Measurements from ENCODE around the gene UMPS. TPM values are rescaled to one million over a fixed set of nuclear protein-coding genes. Genes with fewer than 3 reads are reported as not detected.
A peak's percentile ranks its signal among the peaks of the same experiment; 100 is the strongest.

Gene UMPS
- total and polyA plus RNA-seq, 2 experiments from 2014 or later: 44.1 to 48.8 TPM

- TF ChIP-seq CREB1 (CRISPR knock-in tag; IDR thresholded peaks at IDR 0.05; ENCODE audit: low read depth) (no peak), JUNB (IDR thresholded peaks at IDR 0.05; ENCODE audit: unreplicated experiment) (no peak), ETS1 (IDR thresholded peaks at IDR 0.05) (no peak), REST (IDR thresholded peaks at IDR 0.05; ENCODE audit: unreplicated experiment) (no peak), CTCF (conservative IDR thresholded peaks at IDR 0.05; ENCODE audit: low read depth in 2 of 2) (no peak), ZNF114 (CRISPR knock-in tag; IDR thresholded peaks at IDR 0.05) (no peak), STAT1 (IDR thresholded peaks at IDR 0.05; ENCODE audit: unreplicated experiment) (no peak), POLR2AphosphoS5 (IDR thresholded peaks at IDR 0.05; ENCODE audit: low read depth) (no peak), EZH2 (IDR thresholded peaks at IDR 0.05; ENCODE audit: low read depth, unreplicated experiment) (no peak)
These were observed 44.1 kb upstream of the UMPS start (continued) for GRCh38 chr3:124686028-124686670.

- H3K27ac Mint-ChIP-seq: no peak overlapping the region
- ATAC-seq: peak; percentile 92
- H3K27me3 Mint-ChIP-seq (ENCODE audit: insufficient read depth, low read depth, poor library complexity): peaks cover 5% of the 10 kb centered on the region
- TF ChIP-seq JUNB (IDR thresholded peaks at IDR 0.05; ENCODE audit: unreplicated experiment): no peak
- TF ChIP-seq STAT1 (IDR thresholded peaks at IDR 0.05; ENCODE audit: unreplicated experiment): no peak
- TF ChIP-seq POLR2AphosphoS5 (IDR thresholded peaks at IDR 0.05; ENCODE audit: low read depth): no peak
- TF ChIP-seq CREB1 (CRISPR knock-in tag; IDR thresholded peaks at IDR 0.05; ENCODE audit: low read depth): no peak
- no peak for TF ChIP-seq ZNF462 (CRISPR knock-in tag; IDR thresholded peaks at IDR 0.05)
These were observed 41.4 kb upstream of the UMPS start for GRCh38 chr3:124688581-124689454.

More at GRCh38 chr3:124688581-124689454, 41.4 kb upstream of the UMPS start:
- Histone ChIP-seq H3K9me2 (ENCODE audit: insufficient read depth) (no peaks in the 10 kb centered on the region), H3K4me2 (no peak overlapping the region), H4K20me1 (replicated peaks; ENCODE audit: insufficient read depth) (no peaks in the 10 kb centered on the region), H3K4me3 (no peak overlapping the region), H2AFZ (peak overlapping the region; percentile 72; the same call in 1 of the 2 replicates), H3F3A (replicated peaks; ENCODE audit: low read depth) (no peaks in the 10 kb centered on the region), H3K27me3 (ENCODE audit: insufficient read depth) (no peaks in the 10 kb centered on the region), H3K36me3 (ENCODE audit: insufficient read depth) (no peaks in the 10 kb centered on the region), H3K27ac (ENCODE audit: low read depth) (no peak overlapping the region), H3K79me2 (replicated peaks; ENCODE audit: insufficient read depth) (no peaks in the 10 kb centered on the region), H3K4me1 (ENCODE audit: insufficient read depth) (no peaks in the 10 kb centered on the region)
- Mint-ChIP-seq H3K4me1 (peaks cover 3% of the 10 kb centered on the region; the same call in 2 of the 3 replicates), H3K9me3 (no peaks in the 10 kb centered on the region), H3K36me3 (ENCODE audit: low read depth) (no peaks in the 10 kb centered on the region), H3K4me3 (no peak overlapping the region)
- DNase-seq (ENCODE audit: low spot score): peak; percentile 91

Measured in GM23338 (cell line).